HepG2 (cell line): Measurements from ENCODE around the gene HOXB5. TPM values are rescaled to one million over a fixed set of nuclear protein-coding genes. Genes with fewer than 3 reads are reported as not detected.

Experiments used
- DZIP1 ChIP-seq: sonication (generic); formaldehyde crosslinking; IDR thresholded peaks from 2 replicates; pipeline ENCODE4 v1.5.0; 2020; ENCODE audit warnings: mild to moderate bottlenecking, missing genetic modification reagents
- FIP1L1 ChIP-seq: fragments of 200-400 bp; formaldehyde crosslinking; IDR thresholded peaks from 2 replicates; pipeline ENCODE4 v1.6.1; 2018; ENCODE audit warnings: low read depth, mild to moderate bottlenecking, low read length, moderate library complexity, borderline replicate concordance; ENCODE audit not compliant: insufficient read depth
- HNRNPUL1 ChIP-seq: fragments of 200-400 bp; formaldehyde crosslinking; IDR thresholded peaks from 2 replicates; pipeline ENCODE4 v1.6.1; 2017; ENCODE audit warnings: low read depth, mild to moderate bottlenecking, low read length, moderate library complexity
- HOXA9 ChIP-seq: sonication (generic); formaldehyde crosslinking; IDR thresholded peaks from 2 replicates; pipeline ENCODE4 v1.8.1; 2022; ENCODE audit warnings: missing genetic modification reagents, mild to moderate bottlenecking, moderate library complexity, borderline replicate concordance
- KLF12 ChIP-seq: sonication (generic); formaldehyde crosslinking; IDR thresholded peaks from 2 replicates; pipeline ENCODE4 v1.4.0; 2020; ENCODE audit warnings: missing genetic modification reagents, borderline replicate concordance
- MIER2 ChIP-seq: IDR thresholded peaks from 2 replicates; pipeline ENCODE4 v1.6.1; 2016; ENCODE audit warnings: missing biosample characterization, missing genetic modification reagents
- ZNF331 ChIP-seq: sonication (generic); formaldehyde crosslinking; IDR thresholded peaks from 2 replicates; pipeline ENCODE4 v1.4.0; 2020; ENCODE audit warnings: missing genetic modification reagents
- polyA plus RNA-seq, 8 experiments: library from polyadenylated mRNA; depleted of rRNA in 3 of 8; stranded (reverse) in 7 of 8; unstranded in 1 of 8; fragments of >200 nt; fragmentation: Illumina TruSeq in 4 of 8; extraction: Trizol in 4 of 8; gene quantifications; 2 replicates each; pipeline versions ENCODE4 v1.2.1 to v1.2.3, GENCODE V29; 2011 to 2016; ENCODE audit warnings: low read depth in 4 of 8, missing spikeins in 1 of 8, mixed read lengths in 1 of 8; ENCODE audit not compliant: insufficient read depth in 1 of 8
- total RNA-seq, 5 experiments: library from RNA; depleted of rRNA; stranded (reverse); fragments of >200 nt; fragmentation: Illumina TruSeq; extraction: Trizol; gene quantifications; 2 replicates each; pipeline ENCODE4 v1.2.3, GENCODE V29; 2016; ENCODE audit warnings: low read depth in 1 of 5
- TF ChIP-seq, protein P1 (sequence below): IDR thresholded peaks from 2 replicates; pipeline ENCODE4 v1.6.1; 2012; ENCODE audit warnings: low read depth, low read length, improper control_type of control experiment
- TF ChIP-seq, protein P2 (sequence below): sonication (generic); formaldehyde crosslinking; IDR thresholded peaks from 2 replicates; pipeline ENCODE4 v1.5.0; 2020; ENCODE audit warnings: missing genetic modification reagents, mild to moderate bottlenecking, borderline replicate concordance
- TF ChIP-seq, protein P3 (sequence below): sonication (generic); formaldehyde crosslinking; IDR thresholded peaks from 2 replicates; pipeline ENCODE4 v1.4.0; 2020; ENCODE audit warnings: missing genetic modification reagents
- TF ChIP-seq, protein P4 (sequence below): sonication (generic); formaldehyde crosslinking; IDR thresholded peaks from 2 replicates; pipeline ENCODE4 v1.9.0; 2021; ENCODE audit warnings: missing genetic modification reagents, borderline replicate concordance

Gene HOXB5
- total and polyA plus RNA-seq, 2 of the 13 experiments (the other 11 are each of a cell fraction or from before 2014, with no cell fraction given): not detected

GRCh38 chr17:48603959-48604769 lies 10.6 kb upstream of the HOXB5 start (continued):
- TF ChIP-seq, protein P1, sequence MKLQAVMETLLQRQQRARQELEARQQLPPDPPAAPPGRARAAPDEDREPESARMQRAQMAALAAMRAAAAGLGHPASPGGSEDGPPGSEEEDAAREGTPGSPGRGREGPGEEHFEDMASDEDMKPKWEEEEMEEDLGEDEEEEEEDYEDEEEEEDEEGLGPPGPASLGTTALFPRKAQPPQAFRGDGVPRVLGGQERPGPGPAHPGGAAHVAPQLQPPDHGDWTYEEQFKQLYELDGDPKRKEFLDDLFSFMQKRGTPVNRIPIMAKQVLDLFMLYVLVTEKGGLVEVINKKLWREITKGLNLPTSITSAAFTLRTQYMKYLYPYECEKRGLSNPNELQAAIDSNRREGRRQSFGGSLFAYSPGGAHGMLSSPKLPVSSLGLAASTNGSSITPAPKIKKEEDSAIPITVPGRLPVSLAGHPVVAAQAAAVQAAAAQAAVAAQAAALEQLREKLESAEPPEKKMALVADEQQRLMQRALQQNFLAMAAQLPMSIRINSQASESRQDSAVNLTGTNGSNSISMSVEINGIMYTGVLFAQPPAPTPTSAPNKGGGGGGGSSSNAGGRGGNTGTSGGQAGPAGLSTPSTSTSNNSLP: no peak
- TF ChIP-seq, protein P2, sequence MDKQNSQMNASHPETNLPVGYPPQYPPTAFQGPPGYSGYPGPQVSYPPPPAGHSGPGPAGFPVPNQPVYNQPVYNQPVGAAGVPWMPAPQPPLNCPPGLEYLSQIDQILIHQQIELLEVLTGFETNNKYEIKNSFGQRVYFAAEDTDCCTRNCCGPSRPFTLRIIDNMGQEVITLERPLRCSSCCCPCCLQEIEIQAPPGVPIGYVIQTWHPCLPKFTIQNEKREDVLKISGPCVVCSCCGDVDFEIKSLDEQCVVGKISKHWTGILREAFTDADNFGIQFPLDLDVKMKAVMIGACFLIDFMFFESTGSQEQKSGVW (CRISPR knock-in tag): no peak
- TF ChIP-seq, protein P3, sequence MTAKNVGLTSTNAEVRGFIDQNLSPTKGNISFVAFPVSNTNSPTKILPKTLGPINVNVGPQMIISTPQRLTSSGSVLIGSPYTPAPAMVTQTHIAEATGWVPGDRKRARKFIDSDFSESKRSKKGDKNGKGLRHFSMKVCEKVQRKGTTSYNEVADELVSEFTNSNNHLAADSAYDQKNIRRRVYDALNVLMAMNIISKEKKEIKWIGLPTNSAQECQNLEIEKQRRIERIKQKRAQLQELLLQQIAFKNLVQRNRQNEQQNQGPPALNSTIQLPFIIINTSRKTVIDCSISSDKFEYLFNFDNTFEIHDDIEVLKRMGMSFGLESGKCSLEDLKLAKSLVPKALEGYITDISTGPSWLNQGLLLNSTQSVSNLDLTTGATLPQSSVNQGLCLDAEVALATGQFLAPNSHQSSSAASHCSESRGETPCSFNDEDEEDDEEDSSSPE (CRISPR knock-in tag): no peak
- TF ChIP-seq FIP1L1: no peak
- TF ChIP-seq ZNF331 (CRISPR knock-in tag): no peak
- TF ChIP-seq HOXA9 (CRISPR knock-in tag): no peak
- TF ChIP-seq DZIP1: no peak
- no peak for TF ChIP-seq MIER2
- TF ChIP-seq HNRNPUL1: no peak
- TF ChIP-seq KLF12 (CRISPR knock-in tag): no peak
- TF ChIP-seq, protein P4, sequence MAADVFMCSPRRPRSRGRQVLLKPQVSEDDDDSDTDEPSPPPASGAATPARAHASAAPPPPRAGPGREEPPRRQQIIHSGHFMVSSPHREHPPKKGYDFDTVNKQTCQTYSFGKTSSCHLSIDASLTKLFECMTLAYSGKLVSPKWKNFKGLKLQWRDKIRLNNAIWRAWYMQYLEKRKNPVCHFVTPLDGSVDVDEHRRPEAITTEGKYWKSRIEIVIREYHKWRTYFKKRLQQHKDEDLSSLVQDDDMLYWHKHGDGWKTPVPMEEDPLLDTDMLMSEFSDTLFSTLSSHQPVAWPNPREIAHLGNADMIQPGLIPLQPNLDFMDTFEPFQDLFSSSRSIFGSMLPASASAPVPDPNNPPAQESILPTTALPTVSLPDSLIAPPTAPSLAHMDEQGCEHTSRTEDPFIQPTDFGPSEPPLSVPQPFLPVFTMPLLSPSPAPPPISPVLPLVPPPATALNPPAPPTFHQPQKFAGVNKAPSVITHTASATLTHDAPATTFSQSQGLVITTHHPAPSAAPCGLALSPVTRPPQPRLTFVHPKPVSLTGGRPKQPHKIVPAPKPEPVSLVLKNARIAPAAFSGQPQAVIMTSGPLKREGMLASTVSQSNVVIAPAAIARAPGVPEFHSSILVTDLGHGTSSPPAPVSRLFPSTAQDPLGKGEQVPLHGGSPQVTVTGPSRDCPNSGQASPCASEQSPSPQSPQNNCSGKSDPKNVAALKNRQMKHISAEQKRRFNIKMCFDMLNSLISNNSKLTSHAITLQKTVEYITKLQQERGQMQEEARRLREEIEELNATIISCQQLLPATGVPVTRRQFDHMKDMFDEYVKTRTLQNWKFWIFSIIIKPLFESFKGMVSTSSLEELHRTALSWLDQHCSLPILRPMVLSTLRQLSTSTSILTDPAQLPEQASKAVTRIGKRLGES: no peak
